Activated B cell treated with CpG ODN at 0.5 μM for 24 hours (primary cell): ENCODE data around the gene ROR2. TPM values are rescaled to one million over a fixed set of nuclear protein-coding genes. Genes with fewer than 3 reads are reported as not detected.

ENCODE experiments used
- ATAC-seq: fragments of 200-7000 bp; cut with Tn5 transposase; one replicate; pipeline ENCODE4 v1.10.0; 2021; ENCODE audit warnings: low read depth, mild to moderate bottlenecking, moderate library complexity
- CTCF ChIA-PET: fragments of 350-600 bp; sonication (Branson Sonifier 250); formaldehyde crosslinking; loops from one replicate; lab custom pipeline; 2021; ENCODE audit warnings: antibody characterized with exemption; lab: Charles Lee
- POLR2A ChIA-PET: fragments of 350-600 bp; sonication (Branson Sonifier 250); formaldehyde crosslinking; loops from one replicate; lab custom pipeline; 2021; ENCODE audit warnings: antibody characterized with exemption; lab: Charles Lee
- DNase-seq: peaks from one replicate; pipeline ENCODE4 v3.0.0; 2022
- H3K27ac Mint-ChIP-seq: one replicate; pipeline ENCODE4 v1.8.0; 2020; ENCODE audit warnings: mixed read lengths
- H3K27me3 Mint-ChIP-seq: one replicate; pipeline ENCODE4 v1.8.0; 2021; ENCODE audit warnings: mixed read lengths
- H3K36me3 Mint-ChIP-seq: one replicate; pipeline ENCODE4 v1.8.0; 2021; ENCODE audit warnings: low read depth, mixed read lengths
- H3K4me1 Mint-ChIP-seq: one replicate; pipeline ENCODE4 v1.8.0; 2021; ENCODE audit warnings: mixed read lengths
- H3K4me3 Mint-ChIP-seq: one replicate; pipeline ENCODE4 v1.8.0; 2020; ENCODE audit warnings: mild to moderate bottlenecking, mixed read lengths
- H3K9me3 Mint-ChIP-seq: one replicate; pipeline ENCODE4 v1.8.0; 2020; ENCODE audit warnings: mixed read lengths
- CTCF ChIP-seq: fragments of 200-600 bp; IDR thresholded peaks from one replicate; pipeline ENCODE4 v1.8.0; 2022; ENCODE audit warnings: antibody characterized with exemption, mild to moderate bottlenecking
- intact Hi-C: fragments of 100-400 bp; cut with micrococcal nuclease; formaldehyde crosslinking; loops from one replicate; pipeline ENCODE4 v1.15.1; 2024
- total RNA-seq: library from RNA; stranded (reverse); gene quantifications from 2 replicates; pipeline ENCODE4 v1.2.3, GENCODE V29; 2022

Gene ROR2
- total RNA-seq, 1 donor from 2014 or later: not detected

GRCh38 chr9:91972711-91973110 lies 22.7 kb upstream of the ROR2 start:
- ATAC-seq: no peak
- DNase-seq: no peak
- Mint-ChIP-seq H3K27ac (no peak overlapping the region), H3K27me3 (peaks cover 24% of the 10 kb centered on the region), H3K36me3 (no peaks in the 10 kb centered on the region), H3K4me3 (no peak overlapping the region), H3K4me1 (no peaks in the 10 kb centered on the region), H3K9me3 (no peaks in the 10 kb centered on the region)
- ChIA-PET CTCF (no interaction called here), POLR2A (no interaction called here)
- no peak for TF ChIP-seq CTCF
- intact Hi-C loops: no loop called here

GRCh38 chr9:91972076-91972626 lies 22.1 kb upstream of the ROR2 start:
- Mint-ChIP-seq H3K4me1 (no peaks in the 10 kb centered on the region), H3K9me3 (no peaks in the 10 kb centered on the region), H3K27ac (no peak overlapping the region), H3K27me3 (peaks cover 24% of the 10 kb centered on the region), H3K4me3 (no peak overlapping the region), H3K36me3 (no peaks in the 10 kb centered on the region)
- no peak for DNase-seq
- ChIA-PET CTCF (no interaction called here), POLR2A (no interaction called here)
- ATAC-seq: no peak
- TF ChIP-seq CTCF: no peak
- intact Hi-C loops: no loop called here

- Mint-ChIP-seq H3K9me3 (no peaks in the 10 kb centered on the region), H3K36me3 (no peaks in the 10 kb centered on the region), H3K4me1 (no peaks in the 10 kb centered on the region), H3K4me3 (no peak overlapping the region), H3K27ac (no peak overlapping the region), H3K27me3 (peaks cover 31% of the 10 kb centered on the region)
- ChIA-PET POLR2A (no interaction called here), CTCF (no interaction called here)
- ATAC-seq (no peak), DNase-seq (no peak)
- intact Hi-C loops: no loop called here
- no peak for TF ChIP-seq CTCF
These were observed 17.2 kb upstream of the ROR2 start for GRCh38 chr9:91967259-91967658.

- H3K27me3 Mint-ChIP-seq: peaks cover 23% of the 10 kb centered on the region
- TF ChIP-seq CTCF: no peak
- no peaks in the 10 kb centered on the region for H3K4me1 Mint-ChIP-seq
- H3K36me3 Mint-ChIP-seq: no peaks in the 10 kb centered on the region
- H3K4me3 Mint-ChIP-seq: no peak overlapping the region
- no peaks in the 10 kb centered on the region for H3K9me3 Mint-ChIP-seq
- ATAC-seq (no peak), DNase-seq (no peak)
- ChIA-PET CTCF (no interaction called here), POLR2A (no interaction called here)
- no peak overlapping the region for H3K27ac Mint-ChIP-seq
- intact Hi-C loops: no loop called here
These were observed 16.5 kb upstream of the ROR2 start for GRCh38 chr9:91966503-91966902.

- TF ChIP-seq CTCF: no peak
- CTCF ChIA-PET: interaction anchor here (1.2 kb wide), 1 partner anchor 13 kb away, joined by 3 read pairs; the partner anchor contains the start of gene ROR2
- DNase-seq (no peak), ATAC-seq (no peak)
- no peaks in the 10 kb centered on the region for H3K36me3 Mint-ChIP-seq
- POLR2A ChIA-PET: no interaction called here
- H3K27me3 Mint-ChIP-seq: peaks cover 14% of the 10 kb centered on the region
- intact Hi-C loops: no loop called here
- H3K9me3 Mint-ChIP-seq: peaks cover 6% of the 10 kb centered on the region
- no peak overlapping the region for H3K27ac Mint-ChIP-seq
- H3K4me1 Mint-ChIP-seq: no peaks in the 10 kb centered on the region
- H3K4me3 Mint-ChIP-seq: no peak overlapping the region
These were observed 13.7 kb upstream of the ROR2 start for GRCh38 chr9:91963711-91964240.
